Epidermal melanocyte (primary cell): ENCODE results near the gene MLH3.

ENCODE experiments used
- DNase-seq: peaks from one replicate; pipeline ENCODE4 v3.0.0; 2011; ENCODE audit warnings: low spot score; ENCODE audit not compliant: insufficient read length

MLH3 gene

DNA sequence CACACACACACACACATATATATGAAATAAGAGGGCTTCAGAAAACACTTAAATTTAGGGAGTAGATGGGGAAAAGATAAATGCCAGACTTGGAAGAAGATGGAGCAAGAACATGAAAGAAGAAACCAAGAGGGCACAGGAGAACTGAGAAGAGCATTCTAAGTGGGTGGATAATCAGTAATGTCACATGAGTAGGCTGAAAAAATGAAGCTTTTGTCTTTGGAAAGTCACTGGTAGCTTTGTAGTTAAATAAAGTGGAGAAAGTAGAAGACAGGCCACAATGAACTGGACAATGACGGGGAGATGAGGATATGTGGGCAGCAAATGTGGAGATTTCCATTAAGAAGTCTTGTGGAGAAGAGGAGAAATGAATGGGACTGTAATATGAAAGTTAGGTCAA is 15.9 kb upstream of the MLH3 start:
- DNase-seq = no peak

DNA sequence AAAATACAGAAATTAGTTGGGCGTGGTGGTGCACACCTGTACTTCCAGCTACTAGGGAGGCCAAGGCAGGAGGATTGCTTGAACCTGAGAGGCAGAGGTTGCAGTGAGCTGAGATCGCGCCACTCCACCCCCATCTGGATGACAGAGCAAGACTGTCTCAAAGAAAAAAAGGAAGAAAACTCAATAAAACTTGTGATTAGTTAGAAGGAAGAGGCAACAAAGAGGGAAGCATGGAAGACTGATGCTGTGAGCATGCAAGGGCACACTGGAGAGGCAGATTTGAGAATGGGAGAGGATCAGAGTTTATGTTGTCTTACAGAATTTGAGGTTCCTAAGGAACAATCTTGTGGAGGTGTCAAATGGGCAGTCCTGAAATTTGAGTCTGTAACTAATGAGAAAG is 15.4 kb upstream of the MLH3 start:
- no peak for DNase-seq

DNA sequence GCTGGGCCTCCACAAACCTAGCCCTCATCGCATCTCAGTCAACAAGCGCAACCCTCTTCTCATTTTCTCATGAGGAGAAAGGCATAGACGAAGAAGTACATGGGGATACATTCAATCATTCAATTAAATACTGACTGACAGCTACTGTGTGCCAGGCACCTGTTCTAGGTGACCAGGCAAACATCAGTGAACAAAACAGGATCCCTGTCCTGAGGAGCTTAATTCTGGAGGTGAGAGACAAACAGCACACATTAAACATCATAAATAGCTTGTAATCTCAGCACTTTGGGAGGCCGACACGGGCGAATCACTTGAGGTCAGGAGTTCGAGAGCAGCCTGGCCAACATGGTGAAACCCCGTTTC is 12.9 kb upstream of the MLH3 start:
- no peak for DNase-seq

DNA sequence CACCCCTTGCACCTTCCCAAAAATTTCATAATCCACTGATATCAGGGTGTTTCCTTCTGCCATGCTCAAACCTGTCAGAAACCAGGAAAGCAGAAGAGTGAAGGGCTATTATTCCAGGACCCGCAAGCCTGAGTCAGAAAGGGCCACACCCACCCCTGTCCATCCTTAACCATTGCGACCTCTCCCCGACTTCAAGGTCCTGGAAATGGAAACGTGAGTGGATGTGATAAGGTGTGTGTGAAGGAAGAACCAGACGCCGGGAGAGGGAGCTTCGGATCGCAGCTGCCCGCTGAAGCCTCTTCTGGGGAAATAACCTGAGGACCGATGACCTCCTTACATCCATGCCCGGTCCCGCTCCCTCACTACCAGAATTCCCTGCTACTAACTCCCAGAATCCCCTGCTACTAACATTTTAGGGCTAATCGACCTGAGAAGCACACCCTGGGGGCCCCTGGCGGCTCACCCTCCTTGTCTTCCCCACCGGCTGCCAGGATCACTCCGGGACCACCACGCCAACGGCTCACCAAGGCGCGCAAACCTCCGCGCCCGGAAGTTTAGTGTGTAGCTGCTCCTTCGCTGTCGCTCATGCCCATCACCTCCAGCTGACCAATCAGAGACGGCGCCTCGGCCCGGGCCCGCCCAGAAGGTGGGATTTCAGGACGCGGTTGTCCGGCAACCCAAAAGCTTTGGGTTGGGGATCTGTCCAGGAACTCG is 12.4 kb upstream of the MLH3 start, which contains the start of gene ACYP1:
Gene ACYP1, minus strand, starts transcription at position 534 of the 714 bp plus-strand sequence. Its CDS starts 471 bp downstream, at position 63.
- DNase-seq = peak; percentile 61

DNA sequence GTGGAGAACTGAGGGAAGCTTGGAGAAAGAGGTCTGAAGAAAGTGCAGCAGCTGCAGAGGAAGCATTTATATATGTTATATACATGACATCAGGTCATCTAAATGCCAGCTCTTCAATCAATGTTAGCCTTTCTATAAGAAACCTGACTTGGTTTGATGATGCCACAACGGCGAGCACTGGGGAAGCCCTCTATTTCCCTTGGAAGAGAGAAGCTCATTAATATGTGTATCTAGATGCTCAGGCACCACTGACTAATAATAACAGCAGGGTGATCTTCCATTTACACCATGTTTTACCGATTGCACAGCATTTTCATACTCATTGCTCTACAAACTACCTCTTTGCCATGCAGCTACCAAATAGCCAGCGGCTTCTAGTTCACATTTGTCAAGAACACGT is 11.7 kb upstream of the MLH3 start:
- DNase-seq = no peak

DNA sequence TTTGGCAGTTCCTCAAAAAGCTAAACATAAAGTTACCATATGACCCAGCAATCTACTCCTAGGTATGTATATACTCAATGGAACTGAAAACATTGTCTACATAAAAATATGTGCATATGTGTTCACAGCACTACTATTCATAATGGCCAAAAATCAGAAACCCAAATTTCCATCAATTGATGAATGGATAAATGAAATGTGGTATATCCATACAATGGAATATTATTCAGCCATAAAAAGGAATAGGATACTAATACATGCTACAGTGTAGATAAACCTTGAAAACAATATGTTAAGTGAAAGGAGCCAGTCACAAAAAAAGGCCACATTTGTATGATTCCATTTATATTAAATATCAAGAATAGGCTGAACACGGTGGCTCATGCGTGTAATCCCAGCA is 9.2 kb upstream of the MLH3 start:
- DNase-seq = no peak

DNA sequence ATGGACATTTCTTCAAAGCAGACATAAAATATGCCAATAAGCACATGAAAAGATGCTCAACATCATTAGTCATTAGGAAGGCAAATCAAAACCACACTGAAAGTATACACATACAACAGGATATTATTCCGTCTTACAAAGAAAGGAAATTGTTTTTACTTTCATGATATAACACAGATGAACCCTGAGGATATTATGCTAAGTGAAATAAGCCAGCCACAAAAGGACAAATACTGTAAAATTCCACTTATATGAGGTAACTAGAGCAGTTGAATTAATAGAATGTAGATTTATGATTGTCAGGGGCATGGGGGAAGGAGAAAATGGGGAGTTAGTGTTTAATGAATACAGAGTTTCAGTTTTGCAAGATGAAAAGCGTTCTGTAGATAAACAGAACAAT is 8.4 kb upstream of the MLH3 start:
- no peak for DNase-seq

DNA sequence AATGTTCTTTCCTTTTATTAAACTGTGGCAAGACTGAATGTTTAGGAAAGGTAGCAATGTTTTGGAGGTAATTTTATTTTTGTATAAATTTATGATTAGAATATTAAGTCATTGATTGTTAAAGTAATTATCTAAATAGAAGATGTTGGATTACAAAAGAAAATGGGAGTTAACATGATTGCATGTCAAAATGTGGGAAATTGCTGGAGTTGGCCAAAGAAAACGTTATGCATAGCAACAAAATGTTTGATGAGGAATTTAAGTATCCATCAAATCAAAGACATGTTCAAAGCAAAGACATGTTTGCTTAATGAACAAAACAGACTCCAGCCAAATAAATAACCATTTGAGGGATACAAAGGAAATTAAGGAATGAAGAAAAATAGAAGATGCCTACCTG is 3.2 kb upstream of the MLH3 start:
- DNase-seq = no peak

DNA sequence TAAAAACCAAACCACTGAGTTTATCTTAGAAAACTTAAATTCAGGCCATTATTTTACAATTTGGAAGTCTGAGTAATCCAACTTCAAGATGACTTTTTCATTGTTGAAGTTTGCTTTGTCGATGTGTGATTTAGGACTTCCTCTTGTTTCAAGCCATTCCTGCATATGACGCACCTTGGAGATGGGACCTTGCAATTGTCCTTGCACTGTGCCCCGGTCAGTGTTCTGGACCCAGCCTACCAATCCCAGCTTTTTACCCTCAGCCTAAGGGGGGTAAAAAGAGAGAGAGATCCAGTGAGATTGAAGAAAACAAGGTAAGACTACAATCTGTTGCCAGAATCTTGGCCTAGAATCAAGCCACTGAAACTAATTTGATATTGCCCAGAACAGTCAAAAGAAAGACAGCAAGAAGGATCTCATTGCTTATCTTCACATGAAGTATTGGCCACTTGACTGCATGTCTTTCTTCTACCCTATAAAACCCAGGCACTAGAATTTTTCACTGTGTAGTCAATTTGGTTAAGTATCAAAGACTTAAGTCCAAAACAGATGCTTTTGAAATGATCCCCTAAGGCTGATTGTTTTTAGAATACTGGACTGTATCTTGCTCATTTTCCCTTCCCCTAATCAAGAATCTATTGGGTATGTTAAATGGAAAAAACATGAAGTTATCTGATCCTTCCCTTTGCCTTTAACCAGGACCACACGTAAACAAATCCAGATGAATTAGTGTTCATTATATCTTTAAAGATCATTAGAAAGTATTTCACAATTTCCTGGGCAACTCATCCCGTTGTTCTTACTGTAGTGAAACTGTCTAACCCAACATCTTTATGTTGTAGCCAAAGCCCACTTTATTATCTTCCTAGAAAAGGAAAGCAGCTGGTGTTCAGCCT is 2.4 kb upstream of the MLH3 start:
- DNase-seq = no peak

DNA sequence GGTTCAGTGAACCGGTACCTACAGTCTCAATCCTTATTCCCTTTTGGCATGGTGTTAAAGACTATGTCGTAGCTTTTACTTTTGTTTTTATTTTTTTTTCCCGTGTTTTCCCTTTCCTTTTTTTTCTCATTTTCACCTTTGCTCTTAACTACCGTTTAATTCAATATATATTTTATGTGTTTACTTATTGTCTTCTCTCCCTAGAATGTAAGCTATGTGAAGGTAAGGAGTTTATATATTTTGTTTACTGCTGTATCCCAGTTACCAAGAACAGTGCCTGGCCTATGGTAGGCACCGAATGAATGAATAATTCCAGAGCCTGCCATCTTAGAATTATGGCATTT is 261 bp upstream of the MLH3 start:
- no peak for DNase-seq

DNA sequence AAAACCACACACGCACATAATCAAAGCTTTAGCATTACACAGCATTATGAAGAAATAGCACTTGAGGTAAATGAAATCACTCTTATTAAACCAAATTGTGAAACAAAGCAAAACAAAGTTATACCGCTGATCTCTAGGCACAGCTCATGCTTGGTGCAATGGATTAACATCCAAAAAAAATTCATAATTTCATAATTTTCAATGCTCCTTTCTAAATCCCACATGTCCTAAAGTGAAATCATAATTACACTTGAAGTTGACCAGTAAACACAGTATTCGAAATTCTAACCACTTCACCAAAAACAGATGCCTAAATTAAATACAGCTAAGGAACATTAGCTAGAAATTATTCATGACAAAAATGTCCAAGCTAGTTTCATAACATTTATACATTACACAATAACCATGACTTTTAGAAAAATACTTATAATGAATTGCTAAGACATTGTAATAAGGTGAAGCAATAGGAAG is 1.5 kb downstream of the MLH3 start:
- no peak for DNase-seq

DNA sequence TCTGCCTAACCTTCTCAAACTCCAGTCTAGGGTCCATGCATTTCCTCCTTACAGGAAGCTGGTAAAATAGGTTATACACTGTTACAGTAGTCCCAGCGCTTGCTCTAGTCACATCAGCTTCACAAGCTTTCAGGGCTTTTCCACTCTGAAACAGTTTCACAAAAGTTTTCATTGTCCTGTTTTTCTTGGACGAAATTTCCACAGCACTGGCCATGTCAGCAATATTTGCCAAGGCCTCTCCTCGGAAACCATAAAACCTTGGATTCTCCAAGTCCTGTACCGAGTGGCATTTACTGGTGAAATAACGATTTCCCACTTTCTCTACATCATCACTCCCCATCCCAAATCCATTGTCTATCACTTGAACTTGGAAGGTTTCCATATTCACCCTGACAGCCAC is 2.1 kb downstream of the MLH3 start:
- no peak for DNase-seq

DNA sequence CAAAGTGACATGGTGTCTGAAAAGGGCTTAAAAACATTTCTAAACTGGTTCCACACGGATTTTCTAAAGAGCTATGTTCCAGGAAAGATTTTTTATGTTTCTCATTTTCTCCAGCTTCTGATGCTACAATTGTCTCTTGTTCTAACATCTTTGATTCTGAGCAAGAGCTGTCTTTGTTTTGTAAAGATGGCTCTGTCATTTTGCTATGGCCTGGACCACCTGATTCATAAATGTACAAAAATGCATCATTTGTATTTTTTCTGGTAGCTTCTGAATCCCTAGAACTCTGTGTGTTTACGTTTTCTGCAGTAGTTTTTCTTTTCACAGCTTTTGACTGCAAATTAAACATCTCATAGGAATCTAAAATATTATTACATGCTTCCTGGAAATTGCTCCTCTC is 3.2 kb downstream of the MLH3 start:
- DNase-seq = no peak

DNA sequence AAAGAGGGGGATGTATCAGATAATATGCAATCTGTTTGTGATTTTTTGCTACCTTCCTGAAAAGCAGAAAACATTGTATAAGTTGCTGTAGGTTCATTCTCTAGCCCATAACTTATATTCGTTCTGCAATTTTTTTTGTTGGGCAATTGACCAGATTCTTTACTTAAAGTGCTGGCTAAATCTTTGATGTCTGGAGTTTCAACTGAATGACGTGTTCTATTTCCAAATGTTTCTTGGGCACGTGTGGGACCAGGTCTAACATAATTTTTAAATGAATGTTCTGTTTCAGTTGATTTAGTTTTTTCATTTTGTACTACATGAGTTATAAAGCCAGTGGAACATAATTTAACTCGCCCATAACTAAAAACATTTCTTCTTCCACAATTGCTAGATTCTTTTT is 3.8 kb downstream of the MLH3 start:
- no peak for DNase-seq

DNA sequence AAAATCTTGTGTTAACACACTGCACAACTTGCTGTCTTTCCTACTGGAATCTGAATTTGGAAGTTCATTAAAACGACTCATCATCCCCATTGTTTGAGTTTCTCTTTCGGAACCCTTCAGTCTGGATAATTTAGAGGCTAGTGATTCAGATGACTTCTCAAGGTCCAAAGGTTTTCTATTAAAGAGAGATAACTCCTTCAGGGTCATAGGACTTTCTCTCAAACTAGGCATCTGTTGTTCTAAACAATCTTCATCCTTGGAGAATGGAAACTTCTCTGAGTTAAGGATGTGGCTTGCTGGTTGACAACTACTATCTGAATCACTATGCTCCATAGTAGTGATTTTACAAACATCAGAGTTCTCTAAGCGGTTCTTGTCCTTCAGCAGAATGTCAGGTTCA is 4.4 kb downstream of the MLH3 start:
- DNase-seq = no peak

DNA sequence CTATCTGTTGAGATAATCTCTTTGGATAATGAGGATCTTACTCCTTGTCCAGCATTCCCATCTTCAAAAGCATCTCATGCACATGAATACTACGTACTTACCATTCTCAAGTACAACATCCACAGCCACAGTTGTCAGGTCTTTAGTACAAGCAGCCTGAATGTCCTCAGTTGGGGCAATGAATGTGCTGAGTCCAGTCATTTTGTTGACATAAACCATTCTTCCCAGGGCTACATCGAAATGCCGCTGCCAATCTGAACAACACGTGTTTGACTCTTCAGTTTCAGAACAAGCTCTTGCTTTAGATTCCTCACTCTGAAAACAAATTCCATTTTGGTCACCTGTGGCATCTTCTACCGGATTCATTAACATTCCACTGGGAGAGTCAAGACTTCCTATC is 5.0 kb downstream of the MLH3 start:
- DNase-seq = no peak

DNA sequence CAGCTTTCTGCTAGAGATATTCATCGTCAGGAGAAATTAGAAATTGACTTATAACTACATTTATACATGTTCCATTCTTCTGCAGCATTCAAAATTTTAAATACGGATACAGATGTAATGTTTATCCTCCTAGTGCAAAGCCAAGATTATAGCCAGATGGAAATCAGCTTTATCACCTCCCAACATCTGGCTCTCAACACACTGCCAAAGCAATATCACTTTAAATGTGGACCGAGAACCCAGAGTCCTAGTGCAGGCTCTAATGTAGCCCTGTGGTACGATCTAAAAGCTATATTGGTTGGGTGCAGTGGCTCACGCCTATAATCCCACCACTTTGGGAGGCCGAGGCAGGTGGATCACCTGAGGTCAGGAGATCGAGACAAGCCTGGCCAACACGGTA is 6.5 kb downstream of the MLH3 start:
- no peak for DNase-seq

DNA sequence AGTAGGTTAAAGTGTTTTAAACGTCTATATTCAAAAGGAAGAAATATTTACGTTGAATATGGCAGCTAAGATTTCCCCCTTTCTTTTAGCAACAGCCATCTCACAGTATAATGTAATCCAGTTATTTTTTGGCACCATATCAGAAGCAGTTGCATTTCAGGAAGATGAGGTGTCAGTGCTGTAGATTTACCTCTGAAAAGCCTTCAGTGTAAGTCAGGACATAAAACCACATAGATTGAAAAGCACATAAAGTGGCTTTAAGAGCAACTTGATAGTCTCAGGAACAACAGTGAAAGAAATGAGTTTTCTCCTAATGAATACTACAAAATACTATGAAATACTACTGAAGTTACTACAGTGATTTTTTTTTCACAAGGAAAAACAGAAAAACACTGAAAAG is 6.9 kb downstream of the MLH3 start:
- no peak for DNase-seq

DNA sequence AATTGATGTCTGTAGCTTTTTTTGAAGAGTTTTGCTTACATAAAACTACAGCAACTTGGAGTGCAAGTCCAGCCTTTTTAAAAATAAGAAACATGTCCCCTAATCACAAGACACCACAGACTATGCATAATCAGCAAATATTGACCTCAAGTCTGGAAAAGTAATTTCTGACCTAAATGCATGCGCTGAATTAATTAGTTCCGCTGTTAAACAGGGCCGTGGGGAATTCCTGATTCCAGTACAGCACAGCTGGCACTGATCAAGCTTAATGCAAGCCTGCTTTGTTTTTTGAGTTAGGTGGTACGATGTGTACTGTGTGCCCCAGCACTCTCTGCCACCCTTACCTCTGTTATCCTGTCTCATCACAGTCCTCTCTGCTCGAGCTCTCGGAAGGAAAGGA is 9.2 kb downstream of the MLH3 start:
- DNase-seq = peak; percentile 57

DNA sequence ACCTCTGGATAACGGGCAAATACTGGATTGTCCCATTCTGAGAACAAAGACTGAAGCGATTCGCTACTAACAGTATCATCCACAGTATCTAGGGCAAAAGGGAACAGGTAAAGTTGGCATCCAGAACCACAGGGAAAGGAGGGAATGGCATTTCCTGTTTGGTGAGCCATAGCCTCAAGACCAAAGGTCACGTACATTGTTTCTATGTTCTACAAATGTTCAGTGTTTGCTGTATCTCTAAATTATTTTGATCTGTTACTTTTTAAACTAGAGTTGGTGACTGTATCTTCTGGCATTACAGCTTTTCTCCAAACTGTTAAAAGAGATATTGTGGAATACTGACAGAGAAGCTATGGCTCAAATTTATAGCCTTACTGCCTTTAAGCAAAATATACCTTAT is 9.7 kb downstream of the MLH3 start:
- no peak for DNase-seq

DNA sequence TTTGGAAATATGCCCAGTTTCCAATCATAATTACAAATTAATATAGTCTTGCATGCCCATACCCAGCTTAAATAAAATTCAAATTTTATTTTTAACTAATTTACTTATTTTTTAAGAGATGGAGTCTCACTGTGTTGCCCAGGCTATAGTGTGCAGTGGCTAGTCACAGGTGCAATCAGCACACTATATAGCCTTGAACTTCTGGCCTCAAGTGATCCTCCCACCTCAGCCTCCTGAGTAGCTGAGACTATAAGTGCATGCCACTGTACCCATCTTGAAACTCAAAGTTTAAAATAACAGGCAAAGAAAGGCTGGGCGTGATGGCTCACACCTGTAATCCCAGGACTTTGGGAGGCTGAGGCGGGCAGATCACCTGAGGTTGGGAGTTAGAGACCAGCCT is 10.3 kb downstream of the MLH3 start:
- DNase-seq = no peak

DNA sequence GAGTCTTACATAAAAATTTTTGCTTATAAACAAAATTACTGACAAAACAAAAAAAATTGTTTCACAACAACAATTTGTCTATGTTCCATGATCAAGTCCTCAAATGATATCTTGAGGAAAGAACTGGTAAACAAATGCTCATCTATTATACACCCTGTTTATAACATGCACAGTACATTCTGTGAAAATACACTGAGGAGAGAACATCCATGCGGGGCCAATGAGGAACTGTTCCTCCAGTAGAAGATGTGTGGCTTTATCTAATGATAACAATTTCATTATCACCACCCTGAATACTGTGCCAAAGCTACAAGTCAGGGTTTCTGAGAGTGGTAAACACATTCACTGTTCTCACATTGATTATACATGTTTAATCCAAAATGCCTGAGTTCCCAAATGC is 10.8 kb downstream of the MLH3 start:
- no peak for DNase-seq

DNA sequence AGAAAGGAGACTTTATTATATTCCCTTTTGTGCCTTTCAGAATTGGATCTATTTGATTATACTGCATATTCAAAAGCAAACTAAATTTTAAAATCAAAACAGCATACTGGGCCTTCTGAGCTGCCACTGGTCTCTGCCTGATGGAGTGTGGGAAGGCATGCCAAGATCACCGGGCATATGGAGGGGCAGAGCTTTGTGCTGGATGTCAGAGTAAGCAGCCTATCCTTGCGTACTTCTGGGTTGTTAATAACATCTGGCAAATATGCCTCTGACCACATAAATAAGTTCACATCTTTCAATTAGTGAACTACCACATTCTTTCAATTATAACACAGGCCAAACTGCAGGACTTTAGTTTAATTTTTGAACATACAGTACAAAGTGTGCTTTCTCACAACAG is 18.3 kb downstream of the MLH3 start:
- no peak for DNase-seq
